IMR-90 (cell line): ENCODE measurements around the gene SH3BP2.

Experiments used
- BHLHE40 ChIP-seq: fragments of 150-350 bp; IDR thresholded peaks from 2 replicates; pipeline ENCODE4 v1.6.1; 2016; ENCODE audit warnings: mild to moderate bottlenecking, low read depth, low read length
- MXI1 ChIP-seq: IDR thresholded peaks from 2 replicates; pipeline ENCODE4 v1.6.1; 2012; ENCODE audit warnings: low read depth, mild to moderate bottlenecking, low read length, moderate library complexity, borderline replicate concordance
- NFE2L2 ChIP-seq: fragments of 150-350 bp; IDR thresholded peaks from 2 replicates; pipeline ENCODE4 v1.6.1; 2016; ENCODE audit warnings: low read depth, mild to moderate bottlenecking, low read length
- POLR2A ChIP-seq: IDR thresholded peaks from 2 replicates; pipeline ENCODE4 v1.6.1; 2012; ENCODE audit warnings: mild to moderate bottlenecking, low read depth, low read length
- TF ChIP-seq, protein P1 (sequence below): conservative IDR thresholded peaks from 2 replicates; pipeline ENCODE4 v1.5.1; 2012; ENCODE audit warnings: mild to moderate bottlenecking, low read depth, low read length, improper control_type of control experiment

DNA sequence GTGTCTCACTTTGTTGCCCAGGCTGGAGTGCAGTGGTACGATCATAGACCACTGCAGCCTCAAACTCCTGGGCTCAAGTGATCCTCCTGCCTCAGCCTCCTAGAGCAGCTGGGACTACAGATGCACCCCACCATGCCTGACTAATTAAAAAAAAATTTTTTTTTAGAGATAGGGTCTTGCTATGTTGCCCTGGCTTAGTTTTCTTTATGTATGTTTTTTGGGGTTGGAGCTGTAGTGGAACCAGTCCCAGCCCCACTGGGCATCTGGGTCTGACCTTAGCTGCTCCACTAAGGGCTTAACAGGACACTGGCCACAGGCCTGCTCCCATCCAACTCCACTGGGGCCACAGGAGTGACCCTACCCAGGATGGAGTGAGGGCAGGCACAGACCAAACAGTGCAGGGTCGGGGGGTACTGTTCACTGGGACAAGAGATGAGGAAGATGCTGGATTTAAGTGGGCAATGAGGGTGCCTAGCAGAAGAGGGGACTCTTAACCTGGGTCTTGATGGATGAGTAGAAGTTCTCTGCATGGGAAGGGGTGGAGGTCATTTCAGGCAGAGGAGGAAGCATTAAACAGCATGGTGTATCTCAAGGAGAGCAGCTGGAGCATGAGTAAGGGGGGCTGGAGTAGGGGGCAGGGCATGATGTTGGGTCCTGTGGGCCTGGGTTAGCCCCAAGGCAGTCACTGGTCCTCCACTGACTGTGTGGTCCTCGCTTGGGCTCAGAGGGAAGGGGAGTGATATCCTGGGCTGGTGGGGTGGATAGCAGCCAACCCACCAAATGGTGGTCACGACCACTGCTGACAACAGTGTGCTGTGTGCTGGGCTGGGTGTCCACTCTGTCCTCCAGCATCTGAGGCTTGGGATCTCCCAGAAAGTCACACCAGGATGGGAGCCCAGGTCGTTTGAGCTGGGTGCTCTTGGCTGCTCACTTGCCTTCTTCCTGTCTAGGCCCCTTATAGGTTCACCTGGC lies 26.6 kb downstream of the SH3BP2 start:
- TF ChIP-seq, protein P1, sequence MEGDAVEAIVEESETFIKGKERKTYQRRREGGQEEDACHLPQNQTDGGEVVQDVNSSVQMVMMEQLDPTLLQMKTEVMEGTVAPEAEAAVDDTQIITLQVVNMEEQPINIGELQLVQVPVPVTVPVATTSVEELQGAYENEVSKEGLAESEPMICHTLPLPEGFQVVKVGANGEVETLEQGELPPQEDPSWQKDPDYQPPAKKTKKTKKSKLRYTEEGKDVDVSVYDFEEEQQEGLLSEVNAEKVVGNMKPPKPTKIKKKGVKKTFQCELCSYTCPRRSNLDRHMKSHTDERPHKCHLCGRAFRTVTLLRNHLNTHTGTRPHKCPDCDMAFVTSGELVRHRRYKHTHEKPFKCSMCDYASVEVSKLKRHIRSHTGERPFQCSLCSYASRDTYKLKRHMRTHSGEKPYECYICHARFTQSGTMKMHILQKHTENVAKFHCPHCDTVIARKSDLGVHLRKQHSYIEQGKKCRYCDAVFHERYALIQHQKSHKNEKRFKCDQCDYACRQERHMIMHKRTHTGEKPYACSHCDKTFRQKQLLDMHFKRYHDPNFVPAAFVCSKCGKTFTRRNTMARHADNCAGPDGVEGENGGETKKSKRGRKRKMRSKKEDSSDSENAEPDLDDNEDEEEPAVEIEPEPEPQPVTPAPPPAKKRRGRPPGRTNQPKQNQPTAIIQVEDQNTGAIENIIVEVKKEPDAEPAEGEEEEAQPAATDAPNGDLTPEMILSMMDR = no peak
- TF ChIP-seq BHLHE40 (no peak), NFE2L2 (no peak), POLR2A (no peak), MXI1 (no peak)
